Measurements from ENCODE around the gene BMF. TPM values are rescaled to one million over a fixed set of nuclear protein-coding genes. Genes with fewer than 3 reads are reported as not detected.

Gene BMF
- total RNA-seq, 1 donor from 2014 or later, result 43.4 TPM

DNA sequence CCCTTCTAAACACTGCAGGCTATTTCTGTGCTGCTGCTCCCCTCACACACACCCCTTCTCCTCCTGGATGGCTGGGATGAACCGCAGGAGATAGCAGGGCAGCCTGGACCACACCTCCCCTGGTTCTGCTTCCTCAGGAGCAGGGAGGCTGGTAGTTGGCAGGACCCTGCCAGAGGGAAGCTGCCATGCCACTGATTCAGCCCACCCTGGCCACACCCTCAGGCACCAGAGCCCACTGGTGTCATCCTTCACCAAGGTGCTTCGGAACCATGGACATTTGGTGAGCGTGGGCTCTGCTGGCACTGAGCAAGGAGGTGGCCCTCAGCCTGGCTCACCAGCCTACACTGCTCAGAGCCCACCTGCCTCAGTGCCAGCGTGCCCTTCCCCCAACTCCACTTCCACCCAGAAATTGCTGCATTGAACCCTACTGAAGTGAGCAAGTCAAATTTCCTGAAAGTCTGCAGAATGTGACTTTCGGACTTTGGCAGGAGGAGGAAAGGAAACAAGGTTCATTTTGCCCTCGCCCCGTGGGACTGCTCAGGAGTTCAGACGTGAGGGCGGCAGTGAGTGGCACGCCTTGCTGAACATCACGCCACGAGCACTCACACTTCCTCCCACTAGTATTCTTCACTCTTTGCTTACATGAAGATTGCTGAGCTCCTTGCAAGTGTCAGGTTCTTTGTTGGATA lies 26.3 kb downstream of the BMF start:
- H3K4me3 ChIP-seq (ENCODE audit: low read depth, low read length), result no peak overlapping the region
- H3K36me3 ChIP-seq (ENCODE audit: control insufficient read depth, insufficient read depth, low read length), result no peaks in the 10 kb centered on the region
- DNase-seq (ENCODE audit: low read depth), result no peak
- TF ChIP-seq, protein P1, sequence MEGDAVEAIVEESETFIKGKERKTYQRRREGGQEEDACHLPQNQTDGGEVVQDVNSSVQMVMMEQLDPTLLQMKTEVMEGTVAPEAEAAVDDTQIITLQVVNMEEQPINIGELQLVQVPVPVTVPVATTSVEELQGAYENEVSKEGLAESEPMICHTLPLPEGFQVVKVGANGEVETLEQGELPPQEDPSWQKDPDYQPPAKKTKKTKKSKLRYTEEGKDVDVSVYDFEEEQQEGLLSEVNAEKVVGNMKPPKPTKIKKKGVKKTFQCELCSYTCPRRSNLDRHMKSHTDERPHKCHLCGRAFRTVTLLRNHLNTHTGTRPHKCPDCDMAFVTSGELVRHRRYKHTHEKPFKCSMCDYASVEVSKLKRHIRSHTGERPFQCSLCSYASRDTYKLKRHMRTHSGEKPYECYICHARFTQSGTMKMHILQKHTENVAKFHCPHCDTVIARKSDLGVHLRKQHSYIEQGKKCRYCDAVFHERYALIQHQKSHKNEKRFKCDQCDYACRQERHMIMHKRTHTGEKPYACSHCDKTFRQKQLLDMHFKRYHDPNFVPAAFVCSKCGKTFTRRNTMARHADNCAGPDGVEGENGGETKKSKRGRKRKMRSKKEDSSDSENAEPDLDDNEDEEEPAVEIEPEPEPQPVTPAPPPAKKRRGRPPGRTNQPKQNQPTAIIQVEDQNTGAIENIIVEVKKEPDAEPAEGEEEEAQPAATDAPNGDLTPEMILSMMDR (IDR thresholded peaks at IDR 0.05; ENCODE audit: insufficient read depth, low read length, poor library complexity, severe bottlenecking), result no peak
- H3K27me3 ChIP-seq (ENCODE audit: control insufficient read depth, insufficient read depth, low read length), result no peaks in the 10 kb centered on the region

DNA sequence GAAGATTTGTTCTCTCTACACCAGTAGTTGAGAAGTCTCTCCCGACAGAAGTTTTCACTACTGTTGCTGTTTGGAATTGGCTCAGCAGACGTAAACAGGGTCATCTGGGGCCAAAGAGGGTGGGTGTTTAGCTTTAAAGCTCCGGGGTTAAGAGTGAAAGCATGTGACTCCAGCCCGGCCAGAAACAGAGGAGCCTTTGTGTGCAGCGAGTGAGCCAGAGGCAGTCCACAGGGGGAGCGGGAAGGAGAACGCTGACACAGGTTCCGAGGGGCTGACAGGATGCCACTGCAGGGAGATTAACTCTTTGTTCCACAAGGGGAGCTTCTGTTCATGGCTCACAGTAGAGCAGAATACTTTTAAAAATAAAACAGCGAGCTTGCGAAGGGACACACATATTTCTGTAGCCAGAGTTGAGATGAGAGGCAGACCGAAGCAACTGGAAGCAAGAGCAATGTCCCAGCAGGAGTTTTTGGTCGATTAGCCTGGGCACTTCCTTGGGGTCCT lies 26.9 kb downstream of the BMF start:
- TF ChIP-seq, protein P1 (IDR thresholded peaks at IDR 0.05; ENCODE audit: insufficient read depth, low read length, poor library complexity, severe bottlenecking), result peak; percentile 1
- DNase-seq (ENCODE audit: low read depth), result no peak
- Histone ChIP-seq H3K27me3 (ENCODE audit: control insufficient read depth, insufficient read depth, low read length) (no peaks in the 10 kb centered on the region), H3K4me3 (ENCODE audit: low read depth, low read length) (no peak overlapping the region), H3K36me3 (ENCODE audit: control insufficient read depth, insufficient read depth, low read length) (no peaks in the 10 kb centered on the region)

DNA sequence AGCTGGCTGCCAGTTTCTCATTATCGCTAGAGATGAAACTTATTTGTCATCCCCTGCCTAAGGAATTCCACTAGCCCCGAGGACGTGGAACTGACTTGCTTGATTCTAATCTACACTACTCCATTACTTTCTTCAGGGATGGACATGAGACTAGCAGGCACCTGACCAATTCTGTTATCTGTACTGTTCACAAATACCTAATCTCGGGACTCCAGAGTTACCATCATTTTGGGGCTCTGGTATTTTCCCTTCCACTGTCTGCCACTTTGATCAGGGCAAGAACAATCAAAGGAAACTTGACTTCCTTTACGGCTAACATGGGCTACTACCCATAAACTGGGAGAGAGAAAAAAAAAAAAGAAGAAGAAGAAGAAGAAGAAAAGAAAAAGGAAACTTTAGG lies 27.8 kb downstream of the BMF start:
- no peak overlapping the region for H3K4me3 ChIP-seq (ENCODE audit: low read depth, low read length)
- no peak for DNase-seq (ENCODE audit: low read depth)
- no peaks in the 10 kb centered on the region for H3K27me3 ChIP-seq (ENCODE audit: control insufficient read depth, insufficient read depth, low read length)
- no peaks in the 10 kb centered on the region for H3K36me3 ChIP-seq (ENCODE audit: control insufficient read depth, insufficient read depth, low read length)
- TF ChIP-seq, protein P1 (IDR thresholded peaks at IDR 0.05; ENCODE audit: insufficient read depth, low read length, poor library complexity, severe bottlenecking), result no peak

DNA sequence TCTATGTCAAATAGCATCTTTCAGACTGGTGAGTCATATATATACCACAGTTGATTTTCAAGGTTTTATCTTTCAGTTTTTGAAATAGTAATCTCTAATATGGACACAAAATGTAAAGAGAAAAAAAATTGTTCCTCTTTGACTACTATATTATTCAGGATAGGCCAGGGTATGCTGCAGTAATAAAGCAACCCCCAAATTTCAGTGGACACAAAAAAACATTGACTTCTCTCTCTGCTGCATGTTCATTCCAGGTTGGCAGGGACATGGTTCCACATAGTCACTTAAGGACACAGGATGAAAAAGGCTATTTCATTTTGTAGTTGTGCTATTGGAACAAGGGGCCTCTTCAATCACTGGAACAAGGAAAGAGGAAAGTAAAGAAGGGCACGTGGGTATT lies 28.6 kb downstream of the BMF start:
- H3K36me3 ChIP-seq (ENCODE audit: control insufficient read depth, insufficient read depth, low read length), result no peaks in the 10 kb centered on the region
- TF ChIP-seq, protein P1 (IDR thresholded peaks at IDR 0.05; ENCODE audit: insufficient read depth, low read length, poor library complexity, severe bottlenecking), result no peak

DNA sequence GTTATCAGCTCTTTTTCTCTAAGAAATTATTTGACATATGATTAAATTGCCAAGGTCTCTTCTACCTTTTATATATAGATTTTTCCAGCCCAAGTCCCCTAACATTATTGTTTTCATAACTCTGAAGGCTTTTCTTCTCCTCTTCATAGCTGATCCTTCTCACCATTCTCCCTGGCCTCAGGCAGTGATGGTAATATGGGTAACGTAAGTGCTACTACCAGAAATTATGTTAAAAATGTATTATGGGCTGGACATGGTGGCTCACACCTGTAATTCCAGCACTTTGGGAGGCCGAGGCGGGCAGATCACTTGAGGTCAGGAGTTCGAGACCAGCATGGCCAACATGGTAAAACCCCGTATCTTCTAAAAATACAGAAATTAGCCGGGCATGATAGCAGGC lies 29.2 kb downstream of the BMF start:
- no peak for DNase-seq (ENCODE audit: low read depth)
- TF ChIP-seq, protein P1 (IDR thresholded peaks at IDR 0.05; ENCODE audit: insufficient read depth, low read length, poor library complexity, severe bottlenecking), result no peak
- H3K4me3 ChIP-seq (ENCODE audit: low read depth, low read length), result no peak overlapping the region
- no peaks in the 10 kb centered on the region for H3K27me3 ChIP-seq (ENCODE audit: control insufficient read depth, insufficient read depth, low read length)
- no peaks in the 10 kb centered on the region for H3K36me3 ChIP-seq (ENCODE audit: control insufficient read depth, insufficient read depth, low read length)

More for the DNA sequence above, 28.6 kb downstream of the BMF start:
- DNase-seq (ENCODE audit: low read depth), result no peak
- Histone ChIP-seq H3K4me3 (ENCODE audit: low read depth, low read length) (no peak overlapping the region), H3K27me3 (ENCODE audit: control insufficient read depth, insufficient read depth, low read length) (no peaks in the 10 kb centered on the region)
